Neural progenitor cell (in vitro differentiated cells): Measurements from ENCODE around the gene PPP6R3.

Experiments used
- EZH2phosphoT487 ChIP-seq: fragments of 200-600 bp; sonication (generic); IDR thresholded peaks from 2 replicates; pipeline ENCODE4 v1.6.1; 2017; ENCODE audit warnings: antibody characterized with exemption
- TF ChIP-seq, protein P1 (sequence below): fragments of 200-600 bp; sonication (generic); IDR thresholded peaks from 2 replicates; pipeline ENCODE4 v1.5.1; 2017; ENCODE audit warnings: antibody characterized with exemption, mild to moderate bottlenecking

DNA sequence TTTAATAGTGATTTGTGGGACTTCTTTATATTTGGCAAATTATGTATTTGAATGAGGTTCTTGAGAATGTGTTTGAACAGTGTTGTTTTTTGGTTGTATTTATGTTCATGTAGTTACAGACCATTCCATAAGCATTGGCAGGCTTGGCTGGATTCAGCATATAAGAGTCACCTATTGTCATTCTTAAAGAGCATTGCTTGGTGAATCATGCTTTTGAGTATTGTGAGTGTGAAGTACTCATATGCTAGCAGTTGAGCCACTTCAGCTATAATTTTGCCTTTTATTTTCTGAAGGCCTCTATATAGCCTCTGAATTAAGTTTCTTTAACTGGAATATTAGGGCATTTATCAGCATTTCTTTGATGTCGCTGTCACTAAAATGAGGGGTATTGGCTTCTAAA lies 113.8 kb downstream of the PPP6R3 start:
- TF ChIP-seq, protein P1, sequence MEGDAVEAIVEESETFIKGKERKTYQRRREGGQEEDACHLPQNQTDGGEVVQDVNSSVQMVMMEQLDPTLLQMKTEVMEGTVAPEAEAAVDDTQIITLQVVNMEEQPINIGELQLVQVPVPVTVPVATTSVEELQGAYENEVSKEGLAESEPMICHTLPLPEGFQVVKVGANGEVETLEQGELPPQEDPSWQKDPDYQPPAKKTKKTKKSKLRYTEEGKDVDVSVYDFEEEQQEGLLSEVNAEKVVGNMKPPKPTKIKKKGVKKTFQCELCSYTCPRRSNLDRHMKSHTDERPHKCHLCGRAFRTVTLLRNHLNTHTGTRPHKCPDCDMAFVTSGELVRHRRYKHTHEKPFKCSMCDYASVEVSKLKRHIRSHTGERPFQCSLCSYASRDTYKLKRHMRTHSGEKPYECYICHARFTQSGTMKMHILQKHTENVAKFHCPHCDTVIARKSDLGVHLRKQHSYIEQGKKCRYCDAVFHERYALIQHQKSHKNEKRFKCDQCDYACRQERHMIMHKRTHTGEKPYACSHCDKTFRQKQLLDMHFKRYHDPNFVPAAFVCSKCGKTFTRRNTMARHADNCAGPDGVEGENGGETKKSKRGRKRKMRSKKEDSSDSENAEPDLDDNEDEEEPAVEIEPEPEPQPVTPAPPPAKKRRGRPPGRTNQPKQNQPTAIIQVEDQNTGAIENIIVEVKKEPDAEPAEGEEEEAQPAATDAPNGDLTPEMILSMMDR: no peak
- no peak for TF ChIP-seq EZH2phosphoT487
